ENCODE data around the gene UBA1. TPM values are rescaled to one million over a fixed set of nuclear protein-coding genes. Genes with fewer than 3 reads are reported as not detected.

The UBA1 gene
- total RNA-seq, 2 experiments from 2014 or later: 224 to 249 TPM

GRCh38 chrX:47194194-47194787 is 662 bp downstream of the UBA1 start:
- Mint-ChIP-seq H3K4me3 (peak overlapping the region; percentile 91), H3K36me3 (ENCODE audit: low read depth) (peaks cover 41% of the 10 kb centered on the region), H3K9me3 (ENCODE audit: low read depth) (no peaks in the 10 kb centered on the region), H3K27me3 (no peaks in the 10 kb centered on the region), H3K4me1 (peaks cover 48% of the 10 kb centered on the region), H3K27ac (peak overlapping the region; percentile 92)
- no peak for ATAC-seq
- CTCF ChIA-PET: interaction anchor here (0.5 to 1.8 kb wide), 3 partner anchors 132 to 329 kb away, joined by 3 to 6 read pairs (median 3); no protein-coding TSS in a partner anchor
- intact Hi-C loops (cut with DNase I, micrococcal nuclease): loop anchor here (5.0 to 10.0 kb wide), 6 partner anchors 38 to 831 kb away; partner anchors contain the start of genes ELK1 (in 1 of the 2), USP11 (in 1 of the 2), UXT (in 1 of the 2) and ZNF81 (in 1 of the 2)
- POLR2A ChIA-PET: interaction anchor here (0.5 to 1.1 kb wide), 5 partner anchors 19 to 484 kb away, joined by 4 to 11 read pairs (median 5); no protein-coding TSS in a partner anchor
- DNase-seq: no peak

- CTCF ChIA-PET: interaction anchor here (0.6 to 0.9 kb wide), 5 partner anchors 20 to 327 kb away, joined by 3 to 4 read pairs (median 3); no protein-coding TSS in a partner anchor
- intact Hi-C loops (cut with DNase I, micrococcal nuclease): loop anchor here in 1 of 2 experiments (10.0 kb wide), 1 partner anchor 829 kb away; no protein-coding TSS in a partner anchor
- no peaks in the 10 kb centered on the region for H3K27me3 Mint-ChIP-seq
- peak overlapping the region; percentile 92 for H3K27ac Mint-ChIP-seq
- no peaks in the 10 kb centered on the region for H3K9me3 Mint-ChIP-seq (ENCODE audit: low read depth)
- ATAC-seq (no peak), DNase-seq (no peak)
- peaks cover 45% of the 10 kb centered on the region for H3K4me1 Mint-ChIP-seq
- peak overlapping the region; percentile 91 for H3K4me3 Mint-ChIP-seq
- POLR2A ChIA-PET: interaction anchor here (0.6 kb wide), 1 partner anchor 101 kb away, joined by 3 read pairs; no protein-coding TSS in a partner anchor
- H3K36me3 Mint-ChIP-seq (ENCODE audit: low read depth): peaks cover 51% of the 10 kb centered on the region
These were observed 2.5 kb downstream of the UBA1 start for GRCh38 chrX:47196098-47196497.

GRCh38 chrX:47197526-47197925 is 3.9 kb downstream of the UBA1 start:
- Mint-ChIP-seq H3K4me3 (no peak overlapping the region), H3K27ac (peak overlapping the region; percentile 55)
- POLR2A ChIA-PET: no interaction called here

GRCh38 chrX:47198026-47198686 is 4.5 kb downstream of the UBA1 start:
- no peak overlapping the region for H3K27ac Mint-ChIP-seq
- ChIA-PET POLR2A (no interaction called here), CTCF (no interaction called here)
- intact Hi-C loops (cut with DNase I, micrococcal nuclease): loop anchor here in 1 of 2 experiments (10.0 kb wide), 1 partner anchor 827 kb away; no protein-coding TSS in a partner anchor
- H3K27me3 Mint-ChIP-seq: no peaks in the 10 kb centered on the region
- peaks cover 36% of the 10 kb centered on the region for H3K4me1 Mint-ChIP-seq
- H3K4me3 Mint-ChIP-seq: no peak overlapping the region
- peaks cover 71% of the 10 kb centered on the region for H3K36me3 Mint-ChIP-seq (ENCODE audit: low read depth)
- H3K9me3 Mint-ChIP-seq (ENCODE audit: low read depth): no peaks in the 10 kb centered on the region
- ATAC-seq: no peak
- DNase-seq: no peak

More at GRCh38 chrX:47197526-47197925, 3.9 kb downstream of the UBA1 start:
- intact Hi-C loops (cut with DNase I, micrococcal nuclease): loop anchor here in 1 of 2 experiments (10.0 kb wide), 1 partner anchor 827 kb away; no protein-coding TSS in a partner anchor
- DNase-seq (no peak), ATAC-seq (no peak)
- no peaks in the 10 kb centered on the region for H3K9me3 Mint-ChIP-seq (ENCODE audit: low read depth)
- CTCF ChIA-PET: interaction anchor here (1.0 kb wide), 1 partner anchor 326 kb away, joined by 4 read pairs; no protein-coding TSS in a partner anchor
- peaks cover 65% of the 10 kb centered on the region for H3K36me3 Mint-ChIP-seq (ENCODE audit: low read depth)
- peaks cover 42% of the 10 kb centered on the region for H3K4me1 Mint-ChIP-seq
- no peaks in the 10 kb centered on the region for H3K27me3 Mint-ChIP-seq

- ChIA-PET CTCF (no interaction called here), POLR2A (no interaction called here)
- no peak for ATAC-seq
- peaks cover 32% of the 10 kb centered on the region for H3K4me1 Mint-ChIP-seq
- no peak overlapping the region for H3K27ac Mint-ChIP-seq
- no peaks in the 10 kb centered on the region for H3K27me3 Mint-ChIP-seq
- H3K36me3 Mint-ChIP-seq (ENCODE audit: low read depth): peaks cover 72% of the 10 kb centered on the region
- no peak overlapping the region for H3K4me3 Mint-ChIP-seq
- no peak for DNase-seq
- intact Hi-C loops (cut with DNase I, micrococcal nuclease): loop anchor here in 1 of 2 experiments (10.0 kb wide), 1 partner anchor 826 kb away; no protein-coding TSS in a partner anchor
- no peaks in the 10 kb centered on the region for H3K9me3 Mint-ChIP-seq (ENCODE audit: low read depth)
These were observed 5.1 kb downstream of the UBA1 start for GRCh38 chrX:47198687-47199080.

- no peak for ATAC-seq
- Mint-ChIP-seq H3K4me1 (peaks cover 32% of the 10 kb centered on the region), H3K27me3 (no peaks in the 10 kb centered on the region), H3K27ac (no peak overlapping the region), H3K36me3 (ENCODE audit: low read depth) (peaks cover 69% of the 10 kb centered on the region), H3K9me3 (ENCODE audit: low read depth) (no peaks in the 10 kb centered on the region), H3K4me3 (no peak overlapping the region)
- no peak for DNase-seq
- CTCF ChIA-PET: no interaction called here
- intact Hi-C loops (cut with DNase I, micrococcal nuclease): loop anchor here in 1 of 2 experiments (10.0 kb wide), 1 partner anchor 826 kb away; no protein-coding TSS in a partner anchor
- POLR2A ChIA-PET: no interaction called here
These were observed 5.7 kb downstream of the UBA1 start for GRCh38 chrX:47199286-47199685.

- ChIA-PET CTCF (interaction anchor here (1.1 kb wide), 1 partner anchor 13 kb away, joined by 3 read pairs; no protein-coding TSS in a partner anchor), POLR2A (interaction anchor here (0.6 kb wide), 1 partner anchor 50 kb away, joined by 4 read pairs; no protein-coding TSS in a partner anchor)
- H3K27ac Mint-ChIP-seq: peak overlapping the region; percentile 25
- H3K27me3 Mint-ChIP-seq: no peaks in the 10 kb centered on the region
- ATAC-seq: no peak
- intact Hi-C loops (cut with DNase I, micrococcal nuclease): no loop called here
- peaks cover 26% of the 10 kb centered on the region for H3K4me1 Mint-ChIP-seq
- peaks cover 70% of the 10 kb centered on the region for H3K36me3 Mint-ChIP-seq (ENCODE audit: low read depth)
- H3K4me3 Mint-ChIP-seq: no peak overlapping the region
- no peak for DNase-seq
- H3K9me3 Mint-ChIP-seq (ENCODE audit: low read depth): no peaks in the 10 kb centered on the region
These were observed 6.9 kb downstream of the UBA1 start for GRCh38 chrX:47200385-47201150.

- Mint-ChIP-seq H3K36me3 (ENCODE audit: low read depth) (peaks cover 65% of the 10 kb centered on the region), H3K4me1 (peaks cover 23% of the 10 kb centered on the region), H3K27me3 (no peaks in the 10 kb centered on the region), H3K4me3 (no peak overlapping the region), H3K27ac (no peak overlapping the region), H3K9me3 (ENCODE audit: low read depth) (no peaks in the 10 kb centered on the region)
- ChIA-PET POLR2A (no interaction called here), CTCF (interaction anchor here (0.5 to 1.1 kb wide), 2 partner anchors 14 to 183 kb away, joined by 3 read pairs; no protein-coding TSS in a partner anchor)
- intact Hi-C loops (cut with DNase I, micrococcal nuclease): no loop called here
- no peak for ATAC-seq
- no peak for DNase-seq
These were observed 7.8 kb downstream of the UBA1 start for GRCh38 chrX:47201345-47201944.

- ATAC-seq (no peak), DNase-seq (no peak)
- POLR2A ChIA-PET: no interaction called here
- Mint-ChIP-seq H3K9me3 (ENCODE audit: low read depth) (no peaks in the 10 kb centered on the region), H3K36me3 (ENCODE audit: low read depth) (peaks cover 64% of the 10 kb centered on the region), H3K4me1 (peaks cover 15% of the 10 kb centered on the region), H3K27me3 (no peaks in the 10 kb centered on the region), H3K27ac (no peak overlapping the region), H3K4me3 (no peak overlapping the region)
- CTCF ChIA-PET: no interaction called here
- intact Hi-C loops (cut with DNase I, micrococcal nuclease): no loop called here
These were observed 8.7 kb downstream of the UBA1 start for GRCh38 chrX:47202316-47202715.

GRCh38 chrX:47202877-47203276 is 9.2 kb downstream of the UBA1 start:
- Mint-ChIP-seq H3K36me3 (ENCODE audit: low read depth) (peaks cover 62% of the 10 kb centered on the region), H3K9me3 (ENCODE audit: low read depth) (no peaks in the 10 kb centered on the region), H3K4me1 (peaks cover 11% of the 10 kb centered on the region), H3K27me3 (no peaks in the 10 kb centered on the region), H3K4me3 (no peak overlapping the region), H3K27ac (no peak overlapping the region)
- ChIA-PET CTCF (no interaction called here), POLR2A (no interaction called here)
- DNase-seq (no peak), ATAC-seq (no peak)
- intact Hi-C loops (cut with DNase I, micrococcal nuclease): no loop called here

GRCh38 chrX:47204970-47205369 is 11.3 kb downstream of the UBA1 start:
- POLR2A ChIA-PET: no interaction called here

More at GRCh38 chrX:47204970-47205369, 11.3 kb downstream of the UBA1 start:
- H3K27me3 Mint-ChIP-seq: no peaks in the 10 kb centered on the region
- intact Hi-C loops (cut with DNase I, micrococcal nuclease): no loop called here
- H3K4me3 Mint-ChIP-seq: no peak overlapping the region
- ATAC-seq (no peak), DNase-seq (no peak)
- no peaks in the 10 kb centered on the region for H3K9me3 Mint-ChIP-seq (ENCODE audit: low read depth)
- H3K27ac Mint-ChIP-seq: peak overlapping the region; percentile 33
- CTCF ChIA-PET: no interaction called here
- H3K36me3 Mint-ChIP-seq (ENCODE audit: low read depth): peaks cover 56% of the 10 kb centered on the region
- peaks cover 11% of the 10 kb centered on the region for H3K4me1 Mint-ChIP-seq
